AG09309 (cell line): ENCODE measurements around the gene TGFBR3L.

Experiments used
- DNase-seq: peaks from one replicate; pipeline ENCODE4 v3.0.0-alpha.2; 2010; ENCODE audit warnings: low read depth
- H3K4me3 ChIP-seq: 2 replicates; pipeline ENCODE4 v1.5.1; 2011; ENCODE audit warnings: mild to moderate bottlenecking, low read depth, low read length, moderate library complexity; ENCODE audit not compliant: control insufficient read depth
- TF ChIP-seq, protein P1 (sequence below): IDR thresholded peaks from 2 replicates; pipeline ENCODE4 v1.5.1; 2011; ENCODE audit warnings: mild to moderate bottlenecking, low read depth, low read length, inconsistent platforms; ENCODE audit not compliant: insufficient read depth, control insufficient read depth; ENCODE audit errors: missing control alignments

Gene TGFBR3L

GRCh38 chr19:7931221-7932061 is 16.8 kb downstream of the TGFBR3L start:
- TF ChIP-seq, protein P1, sequence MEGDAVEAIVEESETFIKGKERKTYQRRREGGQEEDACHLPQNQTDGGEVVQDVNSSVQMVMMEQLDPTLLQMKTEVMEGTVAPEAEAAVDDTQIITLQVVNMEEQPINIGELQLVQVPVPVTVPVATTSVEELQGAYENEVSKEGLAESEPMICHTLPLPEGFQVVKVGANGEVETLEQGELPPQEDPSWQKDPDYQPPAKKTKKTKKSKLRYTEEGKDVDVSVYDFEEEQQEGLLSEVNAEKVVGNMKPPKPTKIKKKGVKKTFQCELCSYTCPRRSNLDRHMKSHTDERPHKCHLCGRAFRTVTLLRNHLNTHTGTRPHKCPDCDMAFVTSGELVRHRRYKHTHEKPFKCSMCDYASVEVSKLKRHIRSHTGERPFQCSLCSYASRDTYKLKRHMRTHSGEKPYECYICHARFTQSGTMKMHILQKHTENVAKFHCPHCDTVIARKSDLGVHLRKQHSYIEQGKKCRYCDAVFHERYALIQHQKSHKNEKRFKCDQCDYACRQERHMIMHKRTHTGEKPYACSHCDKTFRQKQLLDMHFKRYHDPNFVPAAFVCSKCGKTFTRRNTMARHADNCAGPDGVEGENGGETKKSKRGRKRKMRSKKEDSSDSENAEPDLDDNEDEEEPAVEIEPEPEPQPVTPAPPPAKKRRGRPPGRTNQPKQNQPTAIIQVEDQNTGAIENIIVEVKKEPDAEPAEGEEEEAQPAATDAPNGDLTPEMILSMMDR = no peak
- no peak overlapping the region for H3K4me3 ChIP-seq
- DNase-seq = no peak

GRCh38 chr19:7932276-7932929 is 17.8 kb downstream of the TGFBR3L start:
- DNase-seq = no peak
- no peak overlapping the region for H3K4me3 ChIP-seq
- TF ChIP-seq, protein P1 = no peak

- DNase-seq = no peak
- TF ChIP-seq, protein P1 = no peak
- H3K4me3 ChIP-seq = no peak overlapping the region
These were observed 18.3 kb downstream of the TGFBR3L start for GRCh38 chr19:7932930-7933300.

- no peak for DNase-seq
- H3K4me3 ChIP-seq = no peak overlapping the region
- TF ChIP-seq, protein P1 = peak; percentile 25
These were observed 18.8 kb downstream of the TGFBR3L start for GRCh38 chr19:7933411-7933810.

DNA sequence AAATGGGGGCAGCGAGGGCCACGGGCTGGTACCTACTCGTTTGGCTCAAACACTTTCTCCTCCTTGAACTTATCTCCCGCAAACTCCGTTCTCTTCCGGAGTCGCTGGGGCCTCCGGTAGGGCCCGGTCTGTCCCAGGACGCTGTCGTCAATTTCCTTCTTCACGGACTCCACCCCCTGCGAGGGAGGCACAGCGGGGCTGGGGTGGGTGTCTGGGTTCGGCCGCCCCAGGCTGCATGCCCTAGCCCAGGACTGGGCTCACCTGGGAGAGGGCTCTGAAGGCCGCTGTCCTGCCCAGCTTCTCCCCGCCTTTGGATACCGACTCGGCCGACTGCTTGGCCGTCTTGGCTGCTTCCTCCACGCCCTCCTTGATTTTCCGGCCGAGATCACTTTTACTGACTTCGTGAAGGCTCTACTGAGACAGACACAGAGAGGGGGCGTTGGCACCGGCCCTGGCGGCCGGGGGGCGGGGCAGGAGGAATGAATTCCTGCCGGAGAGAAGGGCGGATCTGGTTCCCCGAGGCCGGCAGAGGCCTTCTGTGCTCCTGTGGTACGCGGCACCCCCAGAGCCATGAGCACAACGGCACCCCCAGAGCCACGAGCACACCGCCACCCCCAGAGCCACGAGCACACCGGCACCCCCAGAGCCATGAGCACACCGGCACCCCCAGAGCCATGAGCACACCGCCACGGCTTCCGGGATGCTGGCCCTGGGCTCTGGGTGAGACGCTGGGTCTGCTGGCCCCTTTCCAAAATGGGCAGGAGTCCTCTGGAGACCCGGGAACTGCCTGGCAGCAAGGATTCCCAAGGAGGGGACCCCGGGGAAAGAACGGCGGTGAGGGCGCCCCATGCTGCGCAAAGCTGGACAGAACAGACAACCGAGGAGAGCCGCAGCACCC is 19.4 kb downstream of the TGFBR3L start:
- no peak for DNase-seq
- no peak overlapping the region for H3K4me3 ChIP-seq
- TF ChIP-seq, protein P1 = no peak

DNA sequence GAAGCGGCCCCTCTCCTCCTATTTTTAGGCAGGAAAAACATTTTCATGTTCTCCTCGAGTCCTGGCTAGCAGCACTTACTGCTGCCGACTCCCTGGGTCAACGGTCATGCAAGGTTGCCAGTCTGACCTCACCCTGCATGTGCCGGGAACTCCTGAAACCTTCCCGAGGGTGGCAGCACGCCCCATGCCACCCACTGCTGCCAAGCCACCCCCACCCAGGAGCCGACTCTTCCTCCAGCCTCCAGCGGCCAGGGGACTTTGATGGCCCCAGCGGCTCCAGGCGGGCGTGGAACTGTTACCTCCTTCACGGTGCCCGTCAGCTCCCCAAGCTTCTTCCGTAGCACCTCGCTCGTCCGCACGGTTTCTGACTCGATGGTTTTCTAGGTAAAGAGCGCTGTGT is 20.1 kb downstream of the TGFBR3L start:
- no peak for DNase-seq
- no peak overlapping the region for H3K4me3 ChIP-seq
- TF ChIP-seq, protein P1 = no peak
